ENCODE data around the gene HORMAD2.

- TF ChIP-seq, protein P1, sequence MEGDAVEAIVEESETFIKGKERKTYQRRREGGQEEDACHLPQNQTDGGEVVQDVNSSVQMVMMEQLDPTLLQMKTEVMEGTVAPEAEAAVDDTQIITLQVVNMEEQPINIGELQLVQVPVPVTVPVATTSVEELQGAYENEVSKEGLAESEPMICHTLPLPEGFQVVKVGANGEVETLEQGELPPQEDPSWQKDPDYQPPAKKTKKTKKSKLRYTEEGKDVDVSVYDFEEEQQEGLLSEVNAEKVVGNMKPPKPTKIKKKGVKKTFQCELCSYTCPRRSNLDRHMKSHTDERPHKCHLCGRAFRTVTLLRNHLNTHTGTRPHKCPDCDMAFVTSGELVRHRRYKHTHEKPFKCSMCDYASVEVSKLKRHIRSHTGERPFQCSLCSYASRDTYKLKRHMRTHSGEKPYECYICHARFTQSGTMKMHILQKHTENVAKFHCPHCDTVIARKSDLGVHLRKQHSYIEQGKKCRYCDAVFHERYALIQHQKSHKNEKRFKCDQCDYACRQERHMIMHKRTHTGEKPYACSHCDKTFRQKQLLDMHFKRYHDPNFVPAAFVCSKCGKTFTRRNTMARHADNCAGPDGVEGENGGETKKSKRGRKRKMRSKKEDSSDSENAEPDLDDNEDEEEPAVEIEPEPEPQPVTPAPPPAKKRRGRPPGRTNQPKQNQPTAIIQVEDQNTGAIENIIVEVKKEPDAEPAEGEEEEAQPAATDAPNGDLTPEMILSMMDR (IDR thresholded peaks at IDR 0.05): no peak
- TF ChIP-seq POLR2A (IDR thresholded peaks at IDR 0.05) (no peak), EP300 (IDR thresholded peaks at IDR 0.05) (no peak)
Measured at GRCh38 chr22:30196880-30197336, 116.6 kb downstream of the HORMAD2 start.

Data from tibial nerve (tissue), 4 donors.